GM19351 (cell line): ENCODE results near the gene CUBN.

Experiments used
- ATAC-seq: cut with Tn5 transposase; IDR thresholded peaks from one replicate; pipeline ENCODE4 v1.9.1; 2021; ENCODE audit warnings: mild to moderate bottlenecking, moderate library complexity; ENCODE audit not compliant: unreplicated experiment

Gene CUBN

DNA sequence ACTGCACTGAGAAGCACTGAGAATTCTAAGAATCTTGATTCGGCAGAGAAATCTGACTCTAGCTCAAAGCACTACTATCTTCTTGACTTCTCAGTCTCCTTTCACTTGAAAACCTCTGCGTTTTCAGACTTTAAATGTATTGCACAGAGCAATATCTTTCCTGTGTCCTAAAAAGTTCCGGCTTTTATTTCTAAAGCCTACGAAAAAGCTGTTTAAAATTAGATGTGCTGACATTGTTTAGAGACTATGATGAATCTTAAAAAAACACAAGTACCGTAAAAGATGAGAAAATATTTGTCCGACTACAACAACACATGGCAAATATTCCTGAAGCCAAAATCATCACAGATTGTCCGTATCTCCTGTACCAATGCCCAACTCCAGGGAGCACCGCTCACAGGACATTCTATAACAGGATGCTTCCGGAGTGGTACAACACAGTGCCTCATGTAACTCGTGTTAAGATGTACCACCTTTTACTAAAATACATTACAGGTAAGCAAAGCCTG lies 136.9 kb downstream of the CUBN start:
- ATAC-seq, result no peak

DNA sequence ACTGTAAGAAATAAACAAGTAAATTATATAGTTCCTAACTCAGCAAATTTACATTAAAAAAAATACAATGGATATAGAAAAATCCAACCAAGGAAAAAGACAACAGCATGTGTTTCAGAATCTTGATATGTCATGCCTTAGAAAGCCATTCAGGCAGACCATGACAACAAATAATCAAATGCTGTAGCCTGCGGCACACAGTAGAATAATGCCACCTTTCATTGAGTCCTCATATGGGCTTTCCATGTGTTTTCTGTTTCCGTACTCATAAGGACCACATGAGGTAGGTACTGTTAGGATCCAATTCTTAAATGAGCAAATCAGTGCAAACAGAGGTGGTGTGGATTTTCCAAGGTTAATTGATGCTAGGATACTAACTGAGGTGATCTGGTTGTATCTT lies 138.6 kb downstream of the CUBN start:
- no peak for ATAC-seq

DNA sequence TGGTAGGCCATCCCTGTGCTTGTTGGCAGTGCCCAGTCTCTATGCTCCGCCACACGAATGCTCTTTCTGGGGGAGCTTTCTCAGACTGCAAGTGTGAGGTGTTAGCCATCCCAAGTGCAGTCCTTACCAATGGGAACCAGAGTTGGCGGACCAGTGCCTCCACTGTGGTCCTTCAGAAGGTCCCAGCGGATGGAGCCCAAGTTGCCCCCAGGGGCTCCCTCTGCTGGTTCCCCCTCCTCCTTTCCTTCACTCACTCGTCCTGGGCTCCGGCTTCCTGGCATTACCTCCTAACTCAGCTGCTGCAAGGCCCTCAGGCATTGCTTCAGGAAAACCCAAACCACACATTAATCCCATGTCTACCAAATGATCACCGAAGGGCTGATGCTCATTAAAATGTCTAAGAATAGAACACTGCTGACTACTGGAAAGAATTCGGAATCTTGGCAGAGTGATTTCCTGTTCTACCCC lies 139.8 kb downstream of the CUBN start:
- no peak for ATAC-seq

DNA sequence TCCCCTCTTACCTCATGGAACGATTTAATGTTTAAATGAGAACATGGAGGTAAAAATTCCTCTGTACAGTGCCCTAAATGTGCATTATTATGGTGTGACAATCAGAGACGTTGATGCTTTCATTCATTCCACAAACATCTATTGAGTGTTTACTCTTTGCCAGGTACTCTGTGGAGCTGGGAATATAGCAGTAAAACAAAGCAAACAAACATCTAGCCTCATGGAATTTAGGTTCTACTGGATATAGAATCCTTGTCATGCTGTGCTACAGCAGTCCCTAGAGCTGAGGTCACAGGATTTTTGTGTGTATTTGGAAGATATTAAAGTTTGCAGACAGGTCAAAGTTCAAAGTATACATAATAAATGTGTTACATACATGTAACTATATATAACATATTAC lies 140.7 kb downstream of the CUBN start:
- ATAC-seq, result no peak

DNA sequence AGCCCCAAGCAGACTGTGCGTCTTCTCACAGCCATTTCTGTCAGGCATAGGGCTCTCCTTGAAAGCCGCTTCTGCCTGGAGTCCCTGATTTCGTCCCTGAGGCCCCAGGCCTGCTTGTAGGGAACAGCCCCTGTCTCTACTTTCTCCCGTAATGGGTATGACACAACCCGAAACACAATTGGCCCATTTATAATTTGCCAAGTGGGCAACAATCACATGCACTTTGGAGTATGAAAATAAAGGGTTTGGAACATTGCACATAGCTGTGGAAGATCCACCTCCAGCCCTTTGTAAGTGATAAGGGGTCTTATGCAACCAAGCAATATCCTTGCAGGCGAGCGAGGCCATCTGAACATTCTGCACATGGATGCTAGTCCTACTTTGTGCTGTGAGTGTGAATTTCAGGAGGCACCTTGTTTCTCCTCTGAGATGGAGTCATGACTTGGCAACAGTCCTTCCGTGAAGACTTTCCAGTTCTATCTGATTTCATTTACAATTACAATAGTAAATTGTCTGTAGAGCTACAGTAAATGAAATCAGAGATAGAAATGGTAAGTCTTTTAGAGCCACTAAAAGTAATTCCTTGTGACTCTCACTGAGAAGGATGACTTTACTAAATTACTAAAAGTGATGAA lies 141.5 kb downstream of the CUBN start:
- ATAC-seq, result no peak

DNA sequence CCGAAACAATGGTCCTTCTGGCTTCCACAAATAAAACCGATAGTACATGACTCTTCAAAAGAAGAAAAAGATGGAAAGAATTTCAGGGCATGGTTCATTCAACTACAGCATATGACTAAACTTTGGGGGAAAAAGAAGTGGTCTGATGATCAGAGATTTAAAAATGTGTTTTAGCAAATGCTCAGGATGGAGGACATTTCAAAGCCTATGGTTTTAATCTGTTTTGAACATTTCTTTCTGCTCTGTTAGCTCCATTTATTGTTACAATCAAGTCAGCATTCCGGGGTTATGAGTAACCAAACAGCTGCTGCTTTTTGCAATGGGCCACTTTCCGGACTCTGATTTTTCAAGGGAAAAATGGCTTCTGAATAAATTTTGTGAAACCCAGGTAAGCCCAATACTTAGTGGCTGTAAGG lies 142.4 kb downstream of the CUBN start:
- ATAC-seq, result no peak

DNA sequence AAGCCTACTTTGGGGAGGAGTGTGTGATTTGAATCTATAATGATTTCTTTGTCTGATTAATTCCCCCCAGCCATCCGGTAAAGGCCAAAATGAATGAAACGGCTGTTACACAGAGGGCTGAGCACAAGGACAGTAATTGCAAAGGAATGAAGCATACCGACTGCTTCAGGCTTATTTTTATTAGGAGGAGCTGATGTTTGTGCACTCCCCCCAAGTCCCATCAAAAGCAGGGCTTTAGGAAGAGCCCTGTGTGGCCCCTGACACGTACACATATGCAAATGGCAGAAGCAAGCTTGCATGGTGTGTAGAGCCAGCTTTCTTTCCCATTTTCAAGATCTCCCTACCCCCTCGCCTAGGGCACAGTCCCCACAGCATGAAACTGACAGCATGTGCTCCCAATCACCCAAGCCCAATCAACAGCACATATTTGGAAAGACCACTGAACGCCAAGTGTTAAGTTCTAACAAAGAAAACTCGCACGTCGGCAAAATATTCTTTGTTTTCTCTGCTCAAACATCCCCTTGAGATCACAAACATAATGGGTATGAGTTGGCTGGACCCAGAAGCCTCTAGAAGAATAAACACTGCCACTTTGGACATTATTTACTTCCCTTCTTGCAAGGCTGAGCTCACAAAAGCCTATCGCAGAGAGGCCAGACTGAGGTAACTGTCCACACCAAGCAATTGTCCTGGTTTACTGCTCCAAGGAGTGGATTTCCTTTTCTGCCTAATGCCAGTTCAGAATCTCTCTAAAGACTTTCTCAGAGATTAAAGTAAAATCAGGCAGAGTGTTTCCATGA lies 143.0 kb downstream of the CUBN start:
- ATAC-seq, result no peak

DNA sequence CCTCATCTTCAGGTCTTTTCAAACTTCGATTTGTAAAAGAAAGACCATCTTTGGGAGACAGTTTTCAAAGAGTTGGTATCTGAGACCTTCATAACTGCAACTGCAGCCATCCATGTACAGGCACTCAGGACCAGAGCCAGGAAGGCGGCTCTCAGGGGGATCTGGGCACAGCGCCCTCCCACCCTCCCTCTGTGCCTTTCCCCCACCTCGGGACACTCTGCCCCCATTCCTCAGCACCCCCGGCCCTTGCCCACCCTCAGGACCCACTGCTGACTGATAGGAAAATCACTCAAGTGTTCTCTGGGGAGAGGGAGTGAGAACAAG lies 143.6 kb downstream of the CUBN start:
- ATAC-seq, result no peak

DNA sequence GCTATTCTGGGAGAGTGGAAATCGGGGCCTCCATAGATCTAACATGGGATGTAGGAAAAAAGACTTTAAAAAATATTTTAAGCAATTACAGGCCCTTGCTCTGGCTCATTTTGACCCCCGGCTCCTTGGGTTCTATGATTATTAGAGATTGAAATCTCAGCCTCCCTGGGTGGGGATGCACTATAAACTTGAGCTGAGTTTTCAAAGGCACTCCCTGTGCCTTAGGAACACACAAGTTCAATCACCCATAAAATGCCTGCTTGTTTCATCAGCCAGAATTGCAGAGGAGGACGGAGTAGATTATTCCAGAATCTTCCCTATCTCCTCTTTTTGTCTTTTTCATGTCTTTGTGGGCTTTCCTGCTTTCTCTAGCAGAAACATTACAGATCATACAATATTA lies 145.4 kb downstream of the CUBN start:
- no peak for ATAC-seq

DNA sequence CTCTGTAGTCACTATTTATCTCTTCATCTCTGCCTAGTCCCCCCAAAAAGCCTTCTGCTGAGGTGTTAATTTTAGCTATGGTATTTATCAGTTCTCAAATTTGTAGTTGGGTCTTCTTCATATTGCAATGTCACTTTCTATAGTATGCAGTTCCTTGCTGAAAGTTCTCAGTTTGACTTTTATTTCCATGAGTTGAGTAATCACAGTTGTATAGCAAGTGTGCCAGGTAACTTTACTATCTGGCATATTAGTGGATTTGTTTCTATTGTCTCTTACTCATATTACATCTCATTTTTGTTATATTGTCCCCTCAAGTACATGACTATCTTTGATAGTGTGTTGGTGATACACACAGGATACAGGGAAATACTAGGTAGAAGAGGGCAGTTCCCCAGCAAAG lies 152.8 kb downstream of the CUBN start:
- no peak for ATAC-seq

DNA sequence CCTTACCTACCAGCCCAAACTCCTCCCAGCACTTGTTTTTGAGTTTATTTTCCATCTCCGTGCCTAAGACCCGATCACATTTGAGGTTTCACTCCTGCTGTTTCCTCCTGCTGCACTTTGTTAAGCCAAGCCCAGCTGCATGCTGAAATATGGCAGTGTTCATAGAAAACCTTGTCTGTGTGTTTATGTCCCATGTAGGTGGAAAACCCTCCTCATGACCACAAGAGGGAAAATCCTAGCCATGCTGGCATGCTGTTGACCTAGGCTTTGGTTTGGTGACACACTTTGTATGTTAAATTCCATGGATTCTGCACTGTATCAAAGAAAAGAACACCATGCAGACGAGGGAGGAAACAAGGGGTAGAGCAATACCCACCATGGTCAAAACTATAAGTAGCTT lies 154.4 kb downstream of the CUBN start:
- no peak for ATAC-seq

DNA sequence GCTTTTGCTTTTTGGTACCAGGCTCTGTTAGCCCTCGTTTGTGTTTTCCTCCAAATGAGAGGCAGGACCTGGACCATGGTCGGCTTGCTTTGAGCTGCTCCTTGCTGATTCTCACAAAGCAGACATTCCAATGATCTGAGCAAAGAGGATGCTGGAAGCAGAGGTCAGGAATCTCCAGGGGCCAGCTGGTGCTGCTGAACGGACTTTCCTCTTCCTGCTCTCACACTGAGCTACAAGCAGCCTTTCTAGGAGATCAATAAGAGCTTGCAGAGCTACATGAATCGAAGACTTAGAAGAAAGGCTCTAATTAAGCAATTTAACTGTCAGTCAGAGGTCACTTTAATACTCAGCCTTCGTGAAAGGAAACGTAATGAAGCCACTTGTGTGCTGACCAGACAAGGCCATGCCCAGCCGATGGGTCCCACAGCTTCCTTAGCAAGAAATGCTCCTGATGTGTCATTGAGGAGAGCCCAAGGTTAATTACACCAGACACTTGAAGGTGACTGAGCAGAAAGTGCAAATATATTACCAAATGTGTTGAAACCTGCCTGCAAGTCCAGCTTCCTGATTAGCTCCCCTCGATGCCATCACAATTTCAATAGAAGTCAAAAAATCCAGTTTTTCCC lies 161.1 kb downstream of the CUBN start:
- ATAC-seq, result no peak

DNA sequence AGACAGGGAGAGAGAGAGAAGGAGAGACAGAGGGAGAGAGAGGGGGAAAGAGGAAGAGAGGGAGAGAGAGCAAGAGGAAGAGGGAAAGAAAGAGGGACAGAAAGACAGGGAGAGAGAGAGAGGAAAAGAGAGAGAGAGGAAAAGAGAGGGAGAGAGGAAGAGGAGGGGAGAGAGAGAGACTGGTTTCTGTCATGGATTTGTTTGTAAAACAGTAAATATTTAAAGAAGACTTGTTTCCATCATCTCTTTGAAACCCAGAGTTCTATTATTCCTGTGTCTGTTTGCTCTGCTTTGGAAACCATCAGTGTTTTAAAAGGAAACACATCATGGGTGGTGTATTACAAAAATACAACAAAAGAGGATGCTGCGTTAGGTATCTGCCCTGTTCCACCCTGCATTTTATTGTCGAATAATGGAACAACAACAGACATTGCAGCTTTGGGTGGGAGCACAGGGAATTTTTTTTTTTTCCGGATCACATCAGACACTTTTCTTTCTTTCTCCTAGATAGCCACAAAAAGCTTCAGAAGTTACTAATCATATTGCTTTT lies 161.7 kb downstream of the CUBN start:
- ATAC-seq, result no peak

DNA sequence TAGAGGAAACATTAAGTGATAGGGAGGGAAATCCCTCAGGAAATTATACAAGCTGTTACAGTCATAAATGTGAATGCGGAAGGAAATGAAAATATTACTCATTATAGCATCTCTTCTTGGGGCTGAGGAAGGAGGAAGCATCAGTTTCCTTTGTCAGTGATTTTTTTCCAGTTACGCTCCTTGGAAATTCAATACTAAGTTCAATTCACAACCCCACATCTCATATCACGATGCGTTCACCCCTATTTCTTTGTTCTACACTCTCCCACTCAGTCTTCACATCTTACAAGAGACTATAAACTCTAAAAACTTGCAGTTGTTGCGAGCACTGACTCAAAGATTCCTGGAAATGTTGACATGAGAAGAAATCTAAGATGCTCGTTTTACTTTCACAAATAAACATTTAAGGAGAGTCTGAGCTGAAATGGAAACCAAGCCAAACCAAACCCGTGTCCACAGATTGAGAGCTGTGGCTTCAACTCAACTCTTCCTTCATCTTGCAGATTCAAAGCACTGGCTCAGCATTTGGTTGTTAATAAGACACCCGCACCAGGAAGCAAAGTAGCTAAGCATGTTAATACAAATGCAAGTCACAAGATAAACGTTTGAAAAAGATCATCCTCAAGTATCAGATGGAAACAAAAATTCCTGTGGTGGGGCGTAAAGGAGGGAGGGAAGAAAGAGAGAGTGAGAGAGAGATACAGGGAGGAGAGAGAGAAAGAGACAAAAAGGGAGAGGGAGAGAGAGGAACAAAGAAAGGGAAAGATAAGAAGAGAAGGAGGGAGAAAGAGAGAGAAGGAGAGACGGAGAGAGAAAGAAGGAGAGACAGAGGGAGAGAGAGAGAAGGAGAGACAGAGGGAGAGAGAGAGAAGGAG lies 162.4 kb downstream of the CUBN start:
- no peak for ATAC-seq

DNA sequence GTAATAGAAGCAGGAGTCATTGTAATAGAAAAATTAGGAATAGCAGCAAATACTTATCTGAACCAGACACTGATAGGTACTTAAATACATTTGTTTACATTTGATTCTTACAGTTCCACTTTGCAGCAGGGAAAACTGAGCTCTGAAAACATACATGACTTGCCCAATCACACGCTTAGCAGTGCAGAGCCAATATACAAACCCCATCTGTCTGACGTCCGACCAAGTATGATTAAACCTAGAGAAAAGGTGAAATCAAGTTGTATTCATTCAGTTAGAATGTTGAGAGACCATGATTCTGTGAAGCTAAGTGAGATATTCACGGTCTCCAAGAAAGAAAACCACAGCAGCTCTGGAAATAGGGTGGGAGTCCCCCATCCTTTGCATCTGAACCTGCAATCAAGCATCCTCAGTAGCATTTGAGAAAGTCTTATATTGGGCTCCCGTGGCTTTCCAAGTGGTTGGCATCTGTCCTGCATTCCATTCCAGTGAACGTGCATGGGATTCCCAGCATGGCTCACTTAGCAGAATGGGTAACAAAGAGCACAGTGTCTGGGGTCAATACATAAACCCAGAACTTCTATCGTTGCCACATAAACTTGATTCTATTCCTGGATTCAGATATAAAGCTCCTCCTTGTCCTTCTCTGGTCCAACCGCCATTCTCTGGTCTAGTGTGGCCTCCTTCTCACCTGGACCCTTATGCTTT lies 163.7 kb downstream of the CUBN start:
- no peak for ATAC-seq

DNA sequence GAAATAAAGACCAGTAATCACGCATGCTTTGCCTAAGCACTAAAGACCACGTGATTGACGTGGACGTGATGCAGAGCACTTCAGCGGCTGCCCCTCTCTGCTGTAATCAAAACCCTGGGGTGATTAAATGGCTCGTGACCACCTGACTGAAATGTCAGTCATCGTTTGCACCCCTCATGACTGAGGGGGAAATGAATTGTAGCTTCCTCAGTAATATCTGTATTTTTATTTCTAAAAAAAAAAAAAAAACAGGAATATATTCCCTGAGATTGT lies 164.3 kb downstream of the CUBN start:
- no peak for ATAC-seq

DNA sequence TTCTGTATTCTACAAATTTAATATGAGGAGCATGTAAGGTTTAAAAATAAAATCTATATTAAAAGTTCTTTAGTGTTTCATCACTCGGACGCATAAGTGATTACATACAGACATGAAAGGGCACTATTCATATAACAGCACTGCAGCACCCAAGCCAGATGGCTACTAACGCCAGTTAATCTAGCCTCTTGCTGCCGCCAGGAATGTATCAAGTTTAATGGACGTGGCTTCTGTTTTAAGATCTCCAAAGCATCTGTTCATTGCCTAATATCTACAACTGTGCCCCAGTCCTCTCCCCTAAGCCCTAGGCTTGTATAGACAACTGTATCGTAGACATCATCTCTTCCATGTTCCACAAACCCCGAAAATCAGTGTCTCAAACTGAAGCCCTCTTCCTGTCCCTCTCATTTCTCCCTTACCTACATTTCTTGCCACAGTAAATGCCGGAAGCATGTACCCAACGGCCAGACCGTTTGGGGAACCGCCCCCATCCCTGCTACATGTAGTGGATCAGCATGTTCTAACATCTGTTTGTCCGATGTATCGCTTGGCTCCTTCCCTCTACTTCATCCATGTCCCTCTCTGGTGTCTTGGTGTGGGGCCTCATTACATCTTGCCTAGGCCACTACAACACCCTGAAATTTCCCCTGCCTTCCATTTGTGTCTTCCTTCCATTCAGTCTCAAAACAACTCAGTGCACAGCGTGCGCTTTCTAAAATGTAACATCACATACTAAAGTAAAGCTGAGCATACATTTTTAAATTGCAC lies 164.9 kb downstream of the CUBN start:
- ATAC-seq, result no peak

DNA sequence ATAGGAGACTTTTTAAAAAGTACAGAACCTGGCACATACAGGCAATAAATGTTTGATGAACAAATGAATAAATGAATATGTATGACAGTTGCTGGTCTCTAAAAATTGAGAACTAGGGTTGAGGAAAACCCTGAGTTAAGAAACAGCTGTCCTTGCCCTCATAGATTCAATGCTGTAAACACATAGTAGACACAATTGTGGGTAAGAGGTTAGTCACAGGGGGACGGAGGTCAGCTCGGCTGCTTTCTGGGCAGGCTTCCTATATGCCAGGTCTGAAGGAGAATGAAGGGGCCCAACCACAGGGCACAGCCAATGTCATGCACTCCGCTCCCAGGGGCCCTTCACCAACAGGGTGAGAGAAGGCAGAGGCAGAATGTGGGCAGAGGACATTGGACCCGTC lies 169.1 kb downstream of the CUBN start:
- ATAC-seq, result no peak

DNA sequence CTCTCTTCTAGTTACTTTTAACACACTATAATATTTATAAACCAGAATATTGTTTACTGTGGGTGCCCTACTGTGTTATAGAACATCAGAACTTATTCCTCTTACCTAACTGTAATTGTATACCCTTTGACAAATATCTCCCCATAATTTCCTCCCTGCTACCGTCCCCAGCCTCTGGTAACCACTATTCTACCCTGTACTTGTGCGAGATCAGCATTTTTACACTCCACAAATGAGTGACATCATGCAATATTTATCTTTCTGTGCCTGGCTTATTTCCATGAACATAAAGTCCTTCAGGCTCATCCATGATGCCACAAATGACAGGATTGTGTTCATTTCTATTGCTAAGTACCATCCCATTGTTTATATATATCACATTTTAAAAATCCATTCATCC lies 172.6 kb downstream of the CUBN start:
- no peak for ATAC-seq
